DND-41 (cell line): ENCODE measurements around the gene TBC1D22A.

Experiments
- EZH2 ChIP-seq: IDR thresholded peaks from 3 replicates; pipeline ENCODE4 v1.6.1; 2012; ENCODE audit warnings: borderline replicate concordance, low read depth, mild to moderate bottlenecking, moderate library complexity, low read length, inconsistent platforms; ENCODE audit not compliant: severe bottlenecking
- TF ChIP-seq, protein P1 (sequence below): IDR thresholded peaks from 2 replicates; pipeline ENCODE4 v1.5.1; 2012; ENCODE audit warnings: borderline replicate concordance, low read length, moderate library complexity, mild to moderate bottlenecking; ENCODE audit not compliant: poor library complexity, severe bottlenecking; ENCODE audit errors: extremely low read depth

DNA sequence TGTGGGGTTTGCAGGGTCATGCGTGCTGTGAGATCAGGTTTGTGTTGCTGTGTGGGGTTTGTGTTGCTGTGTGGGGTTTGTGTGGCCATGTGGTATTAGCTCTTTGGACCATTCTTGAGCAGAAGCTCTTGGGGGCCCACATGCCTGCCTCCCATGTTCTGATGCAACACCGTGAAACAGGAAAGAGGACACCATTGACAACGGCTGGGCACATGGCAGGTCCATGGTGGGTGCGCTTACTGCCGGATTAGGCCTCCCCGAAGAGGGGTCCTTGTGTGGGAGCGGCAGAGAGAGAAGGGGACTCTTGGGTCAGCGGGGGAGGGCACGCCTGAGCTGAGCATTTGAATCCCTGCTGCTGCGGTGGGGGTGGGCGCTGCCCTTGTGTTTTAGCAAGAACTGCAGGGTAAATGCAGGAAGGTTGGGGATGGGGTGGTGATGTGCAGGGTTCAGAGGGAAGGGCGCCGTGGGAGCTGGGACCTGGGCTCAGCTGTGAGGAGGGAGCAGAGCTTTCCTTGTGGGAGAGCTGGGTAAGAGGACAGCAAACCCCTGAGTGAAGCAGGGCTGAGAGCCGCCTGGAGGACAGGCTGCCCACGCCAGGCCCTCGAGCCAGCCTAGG, 361.5 kb downstream of the TBC1D22A start:
- TF ChIP-seq, protein P1, sequence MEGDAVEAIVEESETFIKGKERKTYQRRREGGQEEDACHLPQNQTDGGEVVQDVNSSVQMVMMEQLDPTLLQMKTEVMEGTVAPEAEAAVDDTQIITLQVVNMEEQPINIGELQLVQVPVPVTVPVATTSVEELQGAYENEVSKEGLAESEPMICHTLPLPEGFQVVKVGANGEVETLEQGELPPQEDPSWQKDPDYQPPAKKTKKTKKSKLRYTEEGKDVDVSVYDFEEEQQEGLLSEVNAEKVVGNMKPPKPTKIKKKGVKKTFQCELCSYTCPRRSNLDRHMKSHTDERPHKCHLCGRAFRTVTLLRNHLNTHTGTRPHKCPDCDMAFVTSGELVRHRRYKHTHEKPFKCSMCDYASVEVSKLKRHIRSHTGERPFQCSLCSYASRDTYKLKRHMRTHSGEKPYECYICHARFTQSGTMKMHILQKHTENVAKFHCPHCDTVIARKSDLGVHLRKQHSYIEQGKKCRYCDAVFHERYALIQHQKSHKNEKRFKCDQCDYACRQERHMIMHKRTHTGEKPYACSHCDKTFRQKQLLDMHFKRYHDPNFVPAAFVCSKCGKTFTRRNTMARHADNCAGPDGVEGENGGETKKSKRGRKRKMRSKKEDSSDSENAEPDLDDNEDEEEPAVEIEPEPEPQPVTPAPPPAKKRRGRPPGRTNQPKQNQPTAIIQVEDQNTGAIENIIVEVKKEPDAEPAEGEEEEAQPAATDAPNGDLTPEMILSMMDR: no peak
- TF ChIP-seq EZH2: no peak
